ENCODE data around the gene ITGAX. TPM values are rescaled to one million over a fixed set of nuclear protein-coding genes. Genes with fewer than 3 reads are reported as not detected.

ITGAX gene
- total RNA-seq, 2 experiments from 2014 or later, result not detected

GRCh38 chr16:31413381-31413780, 58.4 kb downstream of the ITGAX start:
- no peak overlapping the region for H2AFZ ChIP-seq (ENCODE audit: low read length)
- DNase-seq (ENCODE audit: low spot score), result no peak
- no peaks in the 10 kb centered on the region for H3K9me3 ChIP-seq (ENCODE audit: low read length)
- no peak overlapping the region for H3K4me3 ChIP-seq (ENCODE audit: low read depth, low read length, poor library complexity, severe bottlenecking)
- intact Hi-C loops (cut with micrococcal nuclease; ENCODE audit: unreplicated experiment), result no loop called here
- TF ChIP-seq CTCF (conservative IDR thresholded peaks at IDR 0.05; ENCODE audit: low read length) (no peak), EZH2phosphoT487 (IDR thresholded peaks at IDR 0.05; ENCODE audit: borderline replicate concordance, low read depth, low read length) (no peak)
- CTCF ChIA-PET (ENCODE audit: unreplicated experiment), result no interaction called here
- POLR2A ChIA-PET, result no interaction called here
- no peaks in the 10 kb centered on the region for H3K36me3 ChIP-seq (ENCODE audit: insufficient read depth, low read length)
- H3K4me1 ChIP-seq (ENCODE audit: insufficient read depth, low read length, poor library complexity, severe bottlenecking), result no peaks in the 10 kb centered on the region
- no peaks in the 10 kb centered on the region for H4K20me1 ChIP-seq (ENCODE audit: insufficient read depth, low read length)
- H3K79me2 ChIP-seq (ENCODE audit: insufficient read depth, low read depth, low read length), result no peaks in the 10 kb centered on the region
- no peak overlapping the region for H3K4me2 ChIP-seq (ENCODE audit: low read length)
- no TSS peak for BruUV-seq (replicated peaks)
- no peaks in the 10 kb centered on the region for H3K9me2 ChIP-seq (ENCODE audit: insufficient read depth, low read length)
- H3K27ac ChIP-seq (ENCODE audit: low read depth, low read length, poor library complexity, severe bottlenecking), result no peak overlapping the region

GRCh38 chr16:31413943-31414342, 59.0 kb downstream of the ITGAX start:
- POLR2A ChIA-PET, result no interaction called here
- no TSS peak for BruUV-seq (replicated peaks)
- CTCF ChIA-PET (ENCODE audit: unreplicated experiment), result no interaction called here

GRCh38 chr16:31414706-31415105, 59.7 kb downstream of the ITGAX start:
- BruUV-seq (replicated peaks), result no TSS peak
- POLR2A ChIA-PET, result interaction anchor here (0.6 kb wide), 1 partner anchor 12 kb away, joined by 4 read pairs; no protein-coding TSS in a partner anchor

More at GRCh38 chr16:31413943-31414342, 59.0 kb downstream of the ITGAX start:
- no peak overlapping the region for H3K4me2 ChIP-seq (ENCODE audit: low read length)
- no peaks in the 10 kb centered on the region for H4K20me1 ChIP-seq (ENCODE audit: insufficient read depth, low read length)
- H3K4me3 ChIP-seq (ENCODE audit: low read depth, low read length, poor library complexity, severe bottlenecking), result no peak overlapping the region
- H3K9me2 ChIP-seq (ENCODE audit: insufficient read depth, low read length), result no peaks in the 10 kb centered on the region
- no peak overlapping the region for H2AFZ ChIP-seq (ENCODE audit: low read length)
- no peaks in the 10 kb centered on the region for H3K79me2 ChIP-seq (ENCODE audit: insufficient read depth, low read depth, low read length)
- DNase-seq (ENCODE audit: low spot score), result no peak
- intact Hi-C loops (cut with micrococcal nuclease; ENCODE audit: unreplicated experiment), result no loop called here
- TF ChIP-seq EZH2phosphoT487 (IDR thresholded peaks at IDR 0.05; ENCODE audit: borderline replicate concordance, low read depth, low read length) (no peak), CTCF (conservative IDR thresholded peaks at IDR 0.05; ENCODE audit: low read length) (no peak)
- no peak overlapping the region for H3K27ac ChIP-seq (ENCODE audit: low read depth, low read length, poor library complexity, severe bottlenecking)
- no peaks in the 10 kb centered on the region for H3K4me1 ChIP-seq (ENCODE audit: insufficient read depth, low read length, poor library complexity, severe bottlenecking)
- H3K9me3 ChIP-seq (ENCODE audit: low read length), result no peaks in the 10 kb centered on the region
- no peaks in the 10 kb centered on the region for H3K36me3 ChIP-seq (ENCODE audit: insufficient read depth, low read length)

More at GRCh38 chr16:31414706-31415105, 59.7 kb downstream of the ITGAX start:
- Histone ChIP-seq H3K4me3 (ENCODE audit: low read depth, low read length, poor library complexity, severe bottlenecking) (no peak overlapping the region), H3K36me3 (ENCODE audit: insufficient read depth, low read length) (no peaks in the 10 kb centered on the region), H2AFZ (ENCODE audit: low read length) (no peak overlapping the region), H3K9me2 (ENCODE audit: insufficient read depth, low read length) (no peaks in the 10 kb centered on the region), H4K20me1 (ENCODE audit: insufficient read depth, low read length) (no peaks in the 10 kb centered on the region), H3K9me3 (ENCODE audit: low read length) (no peaks in the 10 kb centered on the region), H3K27ac (ENCODE audit: low read depth, low read length, poor library complexity, severe bottlenecking) (no peak overlapping the region), H3K4me1 (ENCODE audit: insufficient read depth, low read length, poor library complexity, severe bottlenecking) (no peaks in the 10 kb centered on the region), H3K4me2 (ENCODE audit: low read length) (no peak overlapping the region), H3K79me2 (ENCODE audit: insufficient read depth, low read depth, low read length) (no peaks in the 10 kb centered on the region)
- intact Hi-C loops (cut with micrococcal nuclease; ENCODE audit: unreplicated experiment), result no loop called here
- DNase-seq (ENCODE audit: low spot score), result no peak
- CTCF ChIA-PET (ENCODE audit: unreplicated experiment), result no interaction called here
- TF ChIP-seq CTCF (conservative IDR thresholded peaks at IDR 0.05; ENCODE audit: low read length) (no peak), EZH2phosphoT487 (IDR thresholded peaks at IDR 0.05; ENCODE audit: borderline replicate concordance, low read depth, low read length) (no peak)
